HG03571 (cell line): ENCODE data around the gene RHBG.
"Not testable (repeated sequence)": the region's sequence is repeated elsewhere in the genome, so short reads cannot be mapped to it uniquely, and the experiment has no call there.

Source experiments
- ATAC-seq: cut with Tn5 transposase; IDR thresholded peaks from one replicate; pipeline ENCODE4 v1.9.1; 2021; ENCODE audit not compliant: unreplicated experiment

Gene RHBG

DNA sequence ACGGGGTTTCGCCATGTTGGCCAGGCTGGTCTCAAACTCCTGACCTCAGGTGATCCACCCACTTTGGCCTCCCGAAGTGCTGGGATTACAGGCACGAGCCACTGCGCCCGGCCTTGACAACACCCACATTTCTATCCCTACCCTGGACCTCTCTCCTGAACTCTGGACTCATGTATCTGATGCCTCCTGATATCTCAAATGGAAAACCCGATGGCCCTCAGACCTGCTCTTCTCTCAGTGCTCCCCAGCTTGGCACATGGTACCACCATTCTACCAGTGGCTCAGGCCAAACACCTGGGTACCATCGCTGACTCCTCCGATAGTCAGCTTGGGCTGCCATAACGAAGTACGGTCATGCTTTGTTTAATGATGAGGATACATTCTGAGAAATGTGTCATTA is 8.5 kb upstream of the RHBG start:
- no peak for ATAC-seq

GRCh38 chr1:156365754-156366153 is 3.3 kb upstream of the RHBG start:
- no peak for ATAC-seq

DNA sequence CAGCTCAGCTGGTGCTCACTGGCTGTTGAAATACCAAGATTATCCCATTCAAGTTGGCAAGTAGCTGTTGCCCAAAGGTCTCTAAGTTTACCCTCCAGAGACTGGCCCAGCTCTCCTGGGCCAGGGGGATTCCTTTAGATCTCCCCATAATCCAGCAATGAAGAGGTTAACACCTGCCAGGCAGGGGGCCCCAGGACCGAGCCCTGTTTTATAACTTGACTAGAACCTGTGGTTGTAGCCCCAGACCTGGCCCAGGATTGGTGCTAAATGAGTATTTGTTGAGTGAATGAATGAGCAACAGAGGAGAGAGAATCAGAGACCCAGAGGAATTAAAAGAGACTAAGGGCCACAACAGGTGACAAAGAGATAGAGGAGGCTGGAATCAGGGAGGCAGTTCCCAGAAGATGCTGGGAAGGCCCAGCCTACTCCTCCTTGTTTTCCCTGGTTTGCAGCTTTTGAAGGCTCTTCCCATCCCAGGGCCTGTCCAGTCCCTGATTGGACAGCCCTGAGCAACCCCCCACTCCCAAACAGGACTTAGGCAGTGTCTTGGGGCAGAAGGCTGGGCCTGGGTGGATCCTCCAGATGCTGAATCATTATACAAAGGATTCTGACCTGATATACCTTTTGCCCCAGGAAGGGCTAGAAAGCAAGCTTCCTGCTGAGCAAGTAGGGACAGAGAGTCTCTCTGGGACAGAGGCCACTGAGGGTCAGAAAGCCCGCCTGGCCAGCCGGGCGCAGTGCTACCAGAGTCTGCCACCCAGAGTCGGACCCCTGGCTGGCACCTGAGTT is 2.4 kb upstream of the RHBG start:
- no peak for ATAC-seq

DNA sequence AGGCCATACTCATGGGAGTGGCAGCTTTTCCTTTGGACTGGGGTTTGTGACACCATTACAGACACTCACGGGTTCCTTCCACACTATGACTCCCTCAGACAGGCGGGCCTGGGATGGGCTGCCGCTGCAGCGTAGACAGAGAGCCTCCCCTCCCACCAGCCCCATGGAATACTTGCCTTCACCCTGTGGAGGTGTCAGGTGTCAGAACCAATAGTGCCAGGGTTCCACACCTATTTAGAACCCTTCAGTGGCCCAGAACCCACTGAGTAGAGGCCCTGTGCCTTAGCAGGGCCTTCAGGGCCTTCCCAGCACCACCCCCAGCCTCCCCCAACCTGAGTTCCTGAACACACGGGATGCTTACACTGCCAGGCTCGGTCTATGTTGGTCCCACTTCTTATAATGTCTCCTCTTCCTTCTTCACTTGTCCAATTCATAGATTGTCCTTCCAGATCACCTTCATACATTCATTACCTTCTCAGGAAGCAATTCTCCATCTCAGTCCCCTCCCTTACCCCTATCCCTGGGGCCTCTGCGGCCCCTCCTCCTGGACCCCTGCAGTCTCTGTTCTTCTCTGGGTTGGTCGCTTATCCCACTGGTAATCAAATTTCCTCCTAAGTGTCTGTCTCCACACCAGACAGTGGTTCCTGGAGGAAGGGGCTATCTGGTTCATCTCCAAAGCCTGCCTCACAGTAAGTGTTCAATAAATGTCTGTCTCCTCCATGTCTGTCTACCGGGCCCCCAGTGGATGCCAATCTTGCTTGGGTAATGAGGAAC is 1.4 kb upstream of the RHBG start:
- no peak for ATAC-seq

DNA sequence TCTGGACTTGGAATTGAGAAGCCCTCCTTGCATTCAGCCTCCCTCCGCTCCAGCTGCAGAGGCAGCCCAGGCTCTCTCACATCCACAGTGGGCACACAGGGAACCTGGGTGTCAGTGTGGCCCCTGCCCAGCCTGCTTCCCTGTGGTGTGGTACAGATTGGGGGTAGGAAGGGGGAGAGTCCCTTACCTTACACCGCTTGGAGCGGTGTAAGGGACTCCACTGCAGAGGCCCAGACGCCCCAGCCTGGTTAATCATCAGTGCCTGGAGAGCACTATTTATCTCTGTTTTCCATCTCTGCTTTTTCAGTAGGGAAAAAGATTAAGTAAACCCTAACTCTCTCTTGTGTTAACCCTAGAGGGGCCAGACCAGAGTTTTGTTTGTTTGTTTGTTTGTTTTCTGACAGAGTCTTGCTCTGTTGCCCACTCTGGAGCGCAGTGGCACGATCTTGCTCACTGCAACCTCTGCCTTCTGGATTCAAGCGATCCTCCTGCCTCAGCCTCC is 803 bp upstream of the RHBG start:
- ATAC-seq: no peak

DNA sequence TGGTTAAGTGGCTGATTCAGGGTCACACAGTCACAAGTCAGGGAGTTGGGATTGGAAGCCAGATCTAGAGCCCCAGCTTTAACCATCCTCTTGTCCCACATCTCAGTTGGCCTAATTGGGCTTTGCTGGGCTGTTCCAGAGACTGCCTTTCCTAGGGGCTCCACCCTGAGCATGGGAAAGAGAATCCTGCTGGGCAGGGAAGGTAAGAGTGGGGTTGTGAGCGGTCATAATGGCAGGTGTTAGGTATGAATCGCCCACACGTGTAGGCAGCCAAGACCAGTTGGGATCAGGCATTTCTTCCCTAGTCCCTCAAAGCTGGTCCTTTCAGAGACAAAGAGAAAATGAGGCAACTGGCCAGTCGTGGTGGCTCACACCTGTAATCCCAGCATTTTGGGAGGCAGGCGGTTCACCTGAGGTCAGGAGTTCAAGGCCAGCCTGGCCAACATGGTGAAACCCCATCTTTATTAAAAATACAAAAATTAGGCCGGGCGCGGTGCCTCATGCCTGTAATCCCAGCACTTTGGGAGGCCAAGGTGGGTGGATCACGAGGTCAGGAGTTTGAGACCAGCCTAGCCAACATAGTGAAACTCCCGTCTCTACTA is 775 bp downstream of the RHBG start:
- ATAC-seq: not testable (repeated sequence)

GRCh38 chr1:156371553-156372264 is 2.7 kb downstream of the RHBG start:
- no peak for ATAC-seq

DNA sequence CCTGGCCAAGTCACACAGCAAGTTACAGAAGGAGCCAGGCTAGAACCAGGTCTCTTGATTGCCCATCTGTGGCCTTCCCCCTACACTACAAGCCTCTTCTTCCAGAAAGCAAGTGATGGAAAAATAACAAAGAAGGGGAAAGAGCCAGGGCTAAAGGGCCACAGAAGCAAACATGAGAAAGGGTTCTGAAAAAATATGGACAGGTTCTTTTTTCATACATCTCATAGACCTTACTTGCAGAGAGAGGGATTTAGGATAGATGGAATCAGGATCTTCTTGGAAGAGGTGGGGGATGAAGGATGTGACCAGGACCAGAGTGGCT is 3.2 kb downstream of the RHBG start:
- ATAC-seq: no peak

GRCh38 chr1:156372876-156373275 is 3.9 kb downstream of the RHBG start:
- no peak for ATAC-seq

GRCh38 chr1:156373546-156373945 is 4.5 kb downstream of the RHBG start:
- no peak for ATAC-seq

- ATAC-seq: no peak
Observed at GRCh38 chr1:156376146-156376545, 7.1 kb downstream of the RHBG start.

DNA sequence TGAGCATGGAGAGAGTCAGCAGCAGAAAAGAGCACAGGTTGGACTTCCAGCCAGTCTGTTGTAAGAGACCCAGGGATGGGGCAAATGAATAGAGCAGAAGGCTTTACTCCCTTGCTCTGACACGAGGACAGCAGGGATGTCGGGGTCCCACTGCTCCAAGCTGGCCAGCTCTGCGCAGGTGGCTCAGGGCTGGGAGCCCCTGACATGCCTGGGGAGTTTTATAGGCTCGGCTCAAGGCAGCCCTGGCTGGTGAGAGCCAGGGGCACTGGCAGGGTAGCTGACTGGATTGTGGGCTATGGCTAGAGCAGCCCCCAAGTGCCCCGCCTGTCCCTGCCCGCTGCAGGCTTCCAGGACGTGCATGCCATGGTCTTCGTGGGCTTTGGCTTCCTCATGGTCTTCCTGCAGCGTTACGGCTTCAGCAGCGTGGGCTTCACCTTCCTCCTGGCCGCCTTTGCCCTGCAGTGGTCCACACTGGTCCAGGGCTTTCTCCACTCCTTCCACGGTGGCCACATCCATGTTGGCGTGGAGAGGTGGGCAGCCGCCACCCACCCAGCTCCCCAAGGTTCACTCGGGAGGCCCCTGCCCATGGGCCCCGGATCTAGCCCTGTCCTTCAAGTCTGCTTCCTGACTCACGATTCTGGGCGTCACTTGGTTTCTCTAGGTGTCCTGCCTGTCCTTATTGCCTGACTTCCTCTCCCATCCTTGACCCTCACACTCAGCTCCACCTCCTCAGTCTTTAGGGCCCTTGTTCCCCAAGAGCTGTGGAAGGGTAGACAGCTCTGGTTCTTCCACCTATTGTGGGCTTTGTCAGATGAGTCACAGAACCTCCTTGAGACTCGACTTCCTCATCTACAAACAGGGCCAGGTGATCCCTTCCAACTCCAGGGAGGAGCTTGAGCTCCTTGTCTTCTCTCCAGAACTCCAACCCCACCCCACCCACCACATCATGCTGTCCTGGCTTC is 8.2 kb downstream of the RHBG start:
- no peak for ATAC-seq

- no peak for ATAC-seq
Observed at GRCh38 chr1:156378557-156378956, 9.5 kb downstream of the RHBG start.

GRCh38 chr1:156379420-156380165 is 10.6 kb downstream of the RHBG start:
- no peak for ATAC-seq

- no peak for ATAC-seq
Observed at GRCh38 chr1:156382561-156382960, 13.6 kb downstream of the RHBG start.

GRCh38 chr1:156383023-156383422 is 14.0 kb downstream of the RHBG start:
- no peak for ATAC-seq

- ATAC-seq: no peak
Observed at GRCh38 chr1:156384007-156384406, 15.0 kb downstream of the RHBG start.

GRCh38 chr1:156384658-156385057 is 15.6 kb downstream of the RHBG start:
- no peak for ATAC-seq

GRCh38 chr1:156385534-156386031 is 16.6 kb downstream of the RHBG start:
- ATAC-seq: no peak
